ENCODE data around the gene MON1B.
A peak's percentile ranks its signal among the peaks of the same experiment; 100 is the strongest.
"Not testable (repeated sequence)": the region's sequence is repeated elsewhere in the genome, so short reads cannot be mapped to it uniquely, and the experiment has no call there.

The MON1B gene

DNA sequence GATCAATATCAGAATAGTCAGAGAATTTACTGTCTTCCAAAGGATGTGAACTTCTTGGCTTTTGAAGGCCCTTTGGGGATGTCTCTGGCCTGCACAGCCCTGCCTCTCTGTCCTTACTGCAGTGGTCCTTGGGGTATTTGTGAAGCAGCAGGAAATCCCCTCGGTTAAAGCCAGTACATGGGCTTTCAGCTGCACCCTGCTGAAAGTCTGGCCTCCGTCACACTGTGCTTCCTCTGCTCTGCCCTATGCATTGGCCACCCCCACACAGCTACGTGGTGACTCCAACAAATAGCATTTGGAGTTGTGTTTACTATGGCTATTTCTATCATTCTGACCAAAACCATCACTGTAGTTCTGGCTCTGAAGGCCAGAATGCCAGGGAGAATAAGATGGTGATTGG is 29.4 kb downstream of the MON1B start:
- no peak overlapping the region for H3K27ac ChIP-seq (ENCODE audit: low read length)
- H3K9me3 ChIP-seq (ENCODE audit: control insufficient read depth, insufficient read depth, low read length): no peaks in the 10 kb centered on the region
- H3K27me3 ChIP-seq (ENCODE audit: control insufficient read depth, insufficient read depth, low read length): no peaks in the 10 kb centered on the region
- no peaks in the 10 kb centered on the region for H3K4me1 ChIP-seq (ENCODE audit: control insufficient read depth, insufficient read depth, low read length)
- WGBS (ENCODE audit: insufficient coverage, insufficient read length): no CpG with 5 or more reads among the region's 3 CpGs
- H3K4me3 ChIP-seq (ENCODE audit: low read length): no peak overlapping the region
- DNase-seq (ENCODE audit: low read depth, low spot score): no peak
- H3K36me3 ChIP-seq (ENCODE audit: control insufficient read depth, insufficient read depth, low read length): no peaks in the 10 kb centered on the region

DNA sequence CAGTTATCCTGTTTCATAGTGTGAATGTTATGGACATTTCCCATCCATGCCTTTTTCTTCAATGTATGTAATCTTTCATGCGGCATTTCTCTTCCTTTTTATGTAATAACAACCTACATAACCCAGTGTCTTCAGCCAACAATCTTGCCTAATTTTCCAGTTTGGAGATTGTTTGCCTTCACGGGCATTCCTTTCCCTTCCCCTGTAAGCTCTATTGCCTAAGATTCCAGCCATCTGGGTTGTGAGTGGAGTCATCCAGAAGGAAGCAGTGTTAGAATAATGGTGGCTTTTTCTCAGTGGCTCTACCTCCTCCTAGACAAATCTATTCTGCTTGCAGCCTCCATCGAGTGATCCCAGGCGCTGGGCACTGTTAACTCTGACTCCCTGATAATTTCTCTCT is 30.5 kb downstream of the MON1B start:
- no CpG with 5 or more reads among the region's 4 CpGs for WGBS (ENCODE audit: insufficient coverage, insufficient read length)
- Histone ChIP-seq H3K4me1 (ENCODE audit: control insufficient read depth, insufficient read depth, low read length) (no peaks in the 10 kb centered on the region), H3K9me3 (ENCODE audit: control insufficient read depth, insufficient read depth, low read length) (no peaks in the 10 kb centered on the region), H3K27me3 (ENCODE audit: control insufficient read depth, insufficient read depth, low read length) (no peaks in the 10 kb centered on the region), H3K36me3 (ENCODE audit: control insufficient read depth, insufficient read depth, low read length) (no peaks in the 10 kb centered on the region), H3K4me3 (ENCODE audit: low read length) (no peak overlapping the region), H3K27ac (ENCODE audit: low read length) (no peak overlapping the region)
- no peak for DNase-seq (ENCODE audit: low read depth, low spot score)

DNA sequence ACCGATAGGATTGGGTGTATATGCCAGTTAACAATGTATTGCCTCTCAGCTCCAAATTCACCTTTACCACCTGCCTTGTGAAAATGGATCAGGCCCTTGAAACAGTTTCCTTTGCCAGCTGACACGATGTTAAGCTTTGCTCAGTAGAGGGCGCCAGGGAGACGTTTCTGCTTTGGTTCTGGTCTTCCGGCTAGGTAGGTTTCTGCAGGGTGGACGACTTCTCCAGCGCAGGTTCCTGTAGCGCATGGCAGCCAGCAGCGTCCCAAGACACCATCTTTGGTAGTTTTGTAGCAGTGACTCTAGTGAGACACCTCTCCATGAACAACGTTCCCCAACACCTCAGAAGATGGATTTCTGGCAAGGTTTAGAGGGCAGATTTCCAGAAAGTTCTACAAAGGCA is 32.2 kb downstream of the MON1B start:
- no peak overlapping the region for H3K27ac ChIP-seq (ENCODE audit: low read length)
- H3K9me3 ChIP-seq (ENCODE audit: control insufficient read depth, insufficient read depth, low read length): no peaks in the 10 kb centered on the region
- no peak overlapping the region for H3K4me3 ChIP-seq (ENCODE audit: low read length)
- peak; percentile 75 for DNase-seq (ENCODE audit: low read depth, low spot score)
- H3K36me3 ChIP-seq (ENCODE audit: control insufficient read depth, insufficient read depth, low read length): no peaks in the 10 kb centered on the region
- no peaks in the 10 kb centered on the region for H3K27me3 ChIP-seq (ENCODE audit: control insufficient read depth, insufficient read depth, low read length)
- no CpG with 5 or more reads among the region's 10 CpGs for WGBS (ENCODE audit: insufficient coverage, insufficient read length)
- peaks cover 1% of the 10 kb centered on the region; the same call in 1 of the 2 replicates for H3K4me1 ChIP-seq (ENCODE audit: control insufficient read depth, insufficient read depth, low read length)

DNA sequence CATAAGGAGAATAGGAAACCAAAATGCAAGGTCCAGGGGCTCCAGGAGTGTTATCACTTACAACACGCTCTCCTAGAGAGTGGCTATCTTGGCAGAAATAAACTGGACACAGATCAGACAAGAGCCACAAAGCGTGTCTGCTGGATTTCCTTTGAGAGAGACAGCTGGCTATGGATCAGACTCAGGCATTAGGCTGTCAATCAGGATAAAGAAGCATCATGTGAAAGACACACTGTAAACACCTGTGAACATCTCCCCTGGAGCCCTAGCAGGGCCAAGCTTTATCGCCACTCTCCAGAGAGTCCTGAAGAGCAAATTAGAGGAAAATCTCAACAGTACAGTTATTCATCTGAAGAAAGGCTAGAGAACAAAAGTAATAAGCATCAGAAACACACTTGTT is 34.2 kb downstream of the MON1B start:
- Histone ChIP-seq H3K27ac (ENCODE audit: low read length) (no peak overlapping the region), H3K4me1 (ENCODE audit: control insufficient read depth, insufficient read depth, low read length) (peaks cover 1% of the 10 kb centered on the region; the same call in 1 of the 2 replicates), H3K36me3 (ENCODE audit: control insufficient read depth, insufficient read depth, low read length) (no peaks in the 10 kb centered on the region), H3K9me3 (ENCODE audit: control insufficient read depth, insufficient read depth, low read length) (no peaks in the 10 kb centered on the region), H3K4me3 (ENCODE audit: low read length) (no peak overlapping the region), H3K27me3 (ENCODE audit: control insufficient read depth, insufficient read depth, low read length) (no peaks in the 10 kb centered on the region)
- no CpG with 5 or more reads among the region's 3 CpGs for WGBS (ENCODE audit: insufficient coverage, insufficient read length)
- DNase-seq (ENCODE audit: low read depth, low spot score): no peak

DNA sequence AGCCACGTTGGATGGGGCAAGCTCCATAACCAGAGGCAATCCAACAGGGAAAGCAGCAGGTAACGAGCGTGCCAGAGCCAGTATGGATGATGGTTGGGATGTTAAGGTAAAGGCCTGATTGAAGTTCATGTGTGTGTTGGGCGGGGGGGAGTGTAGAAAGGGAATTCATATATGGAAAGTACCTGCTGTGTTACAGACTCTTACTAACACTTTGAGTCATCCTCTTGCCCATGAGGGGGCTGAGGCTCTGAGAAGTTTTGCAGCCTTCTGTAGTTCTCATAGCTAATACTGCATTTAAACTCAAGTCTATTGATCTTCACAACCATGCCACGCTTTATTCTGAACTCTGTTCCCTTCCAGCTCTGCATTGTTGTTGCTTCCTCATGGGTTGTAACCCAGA is 36.8 kb downstream of the MON1B start:
- Histone ChIP-seq H3K4me3 (ENCODE audit: low read length) (no peak overlapping the region), H3K27ac (ENCODE audit: low read length) (no peak overlapping the region), H3K4me1 (ENCODE audit: control insufficient read depth, insufficient read depth, low read length) (peaks cover 1% of the 10 kb centered on the region; the same call in 1 of the 2 replicates), H3K36me3 (ENCODE audit: control insufficient read depth, insufficient read depth, low read length) (no peaks in the 10 kb centered on the region), H3K9me3 (ENCODE audit: control insufficient read depth, insufficient read depth, low read length) (no peaks in the 10 kb centered on the region), H3K27me3 (ENCODE audit: control insufficient read depth, insufficient read depth, low read length) (no peaks in the 10 kb centered on the region)
- no CpG with 5 or more reads among the region's 5 CpGs for WGBS (ENCODE audit: insufficient coverage, insufficient read length)
- no peak for DNase-seq (ENCODE audit: low read depth, low spot score)

DNA sequence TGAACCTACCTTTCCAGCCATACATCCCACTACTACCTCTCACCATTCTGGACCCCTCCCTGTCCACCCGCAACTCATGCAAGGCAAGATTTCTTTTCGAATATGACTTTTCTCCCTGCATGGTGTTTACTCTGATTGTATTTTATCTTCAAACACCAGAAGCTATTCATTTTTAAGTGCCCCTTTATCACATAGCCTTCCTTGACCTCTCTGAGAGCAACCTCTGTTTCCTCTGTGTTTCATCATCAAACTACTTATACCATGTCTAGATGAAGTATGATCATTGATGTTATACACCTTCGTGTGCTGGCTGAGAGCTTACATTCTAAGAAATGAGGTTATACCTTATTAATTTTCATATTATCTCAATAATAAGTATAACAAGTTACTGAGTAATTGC is 40.1 kb downstream of the MON1B start:
- Histone ChIP-seq H3K36me3 (ENCODE audit: control insufficient read depth, insufficient read depth, low read length) (no peaks in the 10 kb centered on the region), H3K4me3 (ENCODE audit: low read length) (no peak overlapping the region), H3K4me1 (ENCODE audit: control insufficient read depth, insufficient read depth, low read length) (peaks cover 1% of the 10 kb centered on the region; the same call in 1 of the 2 replicates), H3K27me3 (ENCODE audit: control insufficient read depth, insufficient read depth, low read length) (no peaks in the 10 kb centered on the region), H3K9me3 (ENCODE audit: control insufficient read depth, insufficient read depth, low read length) (no peaks in the 10 kb centered on the region), H3K27ac (ENCODE audit: low read length) (no peak overlapping the region)
- DNase-seq (ENCODE audit: low read depth, low spot score): no peak
- no CpG with 5 or more reads among the region's 3 CpGs for WGBS (ENCODE audit: insufficient coverage, insufficient read length)

DNA sequence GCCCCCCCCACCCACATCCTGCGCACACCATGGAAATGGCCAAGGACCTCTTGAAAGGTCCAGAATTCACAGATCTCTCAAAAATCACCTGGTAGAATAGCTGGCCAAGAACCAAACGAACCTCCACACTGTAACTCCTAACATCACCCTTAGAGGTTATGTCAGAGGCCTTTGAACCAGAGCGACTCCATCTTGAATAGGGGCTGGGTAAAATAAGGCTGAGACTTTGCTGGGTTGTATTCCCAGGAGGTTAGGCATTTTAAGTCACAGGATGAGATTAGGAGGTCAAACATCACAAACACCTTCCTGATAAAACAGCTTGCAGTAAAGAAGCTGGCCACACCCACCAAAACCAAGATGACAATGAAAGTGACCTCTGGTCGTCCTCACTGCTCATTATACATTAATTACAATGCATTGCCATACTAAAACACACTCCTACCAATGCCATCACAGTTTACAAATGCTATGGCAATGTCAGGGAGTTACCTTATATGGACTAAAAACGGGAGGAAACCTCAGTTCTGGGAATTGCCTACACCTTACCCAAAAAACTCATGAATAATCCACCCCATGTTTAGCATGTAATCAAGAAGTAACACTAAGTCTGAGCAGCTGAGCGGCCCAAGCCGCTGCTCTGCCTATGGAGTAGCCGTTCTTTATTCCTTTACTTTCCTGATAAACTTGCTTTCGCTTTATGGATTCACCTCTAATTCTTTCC is 43.0 kb downstream of the MON1B start:
- no CpG with 5 or more reads among the region's 9 CpGs for WGBS (ENCODE audit: insufficient coverage, insufficient read length)
- Histone ChIP-seq H3K9me3 (ENCODE audit: control insufficient read depth, insufficient read depth, low read length) (no peaks in the 10 kb centered on the region), H3K27ac (ENCODE audit: low read length) (no peak overlapping the region), H3K27me3 (ENCODE audit: control insufficient read depth, insufficient read depth, low read length) (no peaks in the 10 kb centered on the region), H3K36me3 (ENCODE audit: control insufficient read depth, insufficient read depth, low read length) (no peaks in the 10 kb centered on the region), H3K4me3 (ENCODE audit: low read length) (no peak overlapping the region), H3K4me1 (ENCODE audit: control insufficient read depth, insufficient read depth, low read length) (0 out of 2 replicates have a peak, but pooled peaks cover 4% of the 10 kb centered on the region)
- no peak for DNase-seq (ENCODE audit: low read depth, low spot score)

DNA sequence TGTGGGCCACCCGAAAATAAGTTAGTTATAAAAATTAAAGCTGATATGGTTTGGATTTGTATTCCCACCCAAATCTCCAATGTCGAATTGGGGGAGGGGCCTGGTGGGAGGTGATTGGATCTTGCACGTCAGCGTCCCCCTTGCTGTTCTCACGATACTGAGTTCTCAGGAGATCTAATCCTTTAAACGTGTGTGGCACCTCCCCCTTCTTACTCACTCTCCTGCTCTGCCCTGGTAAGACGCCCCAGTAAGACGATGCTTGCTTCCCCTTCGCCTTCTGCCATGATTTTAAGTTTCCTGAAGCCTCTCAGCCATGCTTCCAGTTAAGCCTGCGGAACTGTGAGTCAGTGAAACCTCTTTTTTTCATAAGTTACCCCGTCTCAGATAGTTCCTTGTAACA is 43.6 kb downstream of the MON1B start:
- H3K4me3 ChIP-seq (ENCODE audit: low read length): no peak overlapping the region
- H3K4me1 ChIP-seq (ENCODE audit: control insufficient read depth, insufficient read depth, low read length): 0 out of 2 replicates have a peak, but pooled peaks cover 4% of the 10 kb centered on the region
- H3K27me3 ChIP-seq (ENCODE audit: control insufficient read depth, insufficient read depth, low read length): no peaks in the 10 kb centered on the region
- no CpG with 5 or more reads among the region's 11 CpGs for WGBS (ENCODE audit: insufficient coverage, insufficient read length)
- H3K36me3 ChIP-seq (ENCODE audit: control insufficient read depth, insufficient read depth, low read length): no peaks in the 10 kb centered on the region
- no peak for DNase-seq (ENCODE audit: low read depth, low spot score)
- H3K9me3 ChIP-seq (ENCODE audit: control insufficient read depth, insufficient read depth, low read length): no peaks in the 10 kb centered on the region
- no peak overlapping the region for H3K27ac ChIP-seq (ENCODE audit: low read length)

DNA sequence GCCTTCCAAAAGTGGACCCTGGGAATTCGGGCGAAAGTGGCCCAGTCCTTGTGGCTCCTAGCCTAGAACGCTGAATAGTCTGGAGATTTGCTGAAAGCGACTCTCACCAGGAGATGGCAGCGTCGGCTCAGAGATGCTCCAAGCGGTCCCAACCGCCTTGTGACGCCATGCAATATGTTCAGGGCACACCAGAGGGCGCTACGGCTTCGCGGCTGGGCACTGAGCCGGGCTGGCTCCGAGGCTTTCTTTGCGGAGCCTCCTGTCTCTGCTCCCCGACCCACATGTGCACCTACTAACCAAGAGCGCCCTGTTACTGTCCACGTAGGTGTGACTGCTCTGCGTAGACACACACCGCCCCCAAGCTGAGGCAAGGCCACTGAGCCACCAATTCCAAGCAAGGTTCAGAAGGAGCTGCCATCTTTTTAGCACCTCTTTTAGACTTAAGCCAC is 45.1 kb downstream of the MON1B start:
- no peak overlapping the region for H3K27ac ChIP-seq (ENCODE audit: low read length)
- no peaks in the 10 kb centered on the region for H3K27me3 ChIP-seq (ENCODE audit: control insufficient read depth, insufficient read depth, low read length)
- no CpG with 5 or more reads among the region's 21 CpGs for WGBS (ENCODE audit: insufficient coverage, insufficient read length)
- DNase-seq (ENCODE audit: low read depth, low spot score): peak; percentile 87
- H3K9me3 ChIP-seq (ENCODE audit: control insufficient read depth, insufficient read depth, low read length): no peaks in the 10 kb centered on the region
- H3K36me3 ChIP-seq (ENCODE audit: control insufficient read depth, insufficient read depth, low read length): no peaks in the 10 kb centered on the region
- no peak overlapping the region for H3K4me3 ChIP-seq (ENCODE audit: low read length)
- H3K4me1 ChIP-seq (ENCODE audit: control insufficient read depth, insufficient read depth, low read length): 0 out of 2 replicates have a peak, but pooled peaks cover 4% of the 10 kb centered on the region

DNA sequence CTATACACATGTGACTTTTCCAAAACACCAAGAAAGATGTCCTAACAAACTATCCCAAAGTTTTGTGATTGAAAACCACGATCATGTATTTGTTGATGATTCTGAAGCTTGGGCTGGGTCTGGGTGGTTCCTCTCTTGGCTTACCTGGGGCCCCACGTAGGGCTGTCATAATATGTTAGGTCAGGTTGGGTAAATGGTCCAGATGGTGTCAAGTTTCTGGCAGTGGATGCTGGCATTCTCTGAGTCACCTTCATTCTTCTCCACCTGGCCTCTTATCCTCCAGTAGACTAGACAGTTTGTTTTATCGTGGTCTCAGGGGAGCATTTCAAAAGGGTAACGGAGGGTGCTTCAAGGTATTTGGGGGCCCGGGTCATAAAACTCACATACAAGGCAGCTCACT is 47.6 kb downstream of the MON1B start:
- no CpG with 5 or more reads among the region's 5 CpGs for WGBS (ENCODE audit: insufficient coverage, insufficient read length)
- Histone ChIP-seq H3K4me3 (ENCODE audit: low read length) (no peak overlapping the region), H3K36me3 (ENCODE audit: control insufficient read depth, insufficient read depth, low read length) (no peaks in the 10 kb centered on the region), H3K27ac (ENCODE audit: low read length) (no peak overlapping the region), H3K27me3 (ENCODE audit: control insufficient read depth, insufficient read depth, low read length) (no peaks in the 10 kb centered on the region), H3K9me3 (ENCODE audit: control insufficient read depth, insufficient read depth, low read length) (no peaks in the 10 kb centered on the region), H3K4me1 (ENCODE audit: control insufficient read depth, insufficient read depth, low read length) (0 out of 2 replicates have a peak, but pooled peaks cover 4% of the 10 kb centered on the region)
- DNase-seq (ENCODE audit: low read depth, low spot score): no peak

DNA sequence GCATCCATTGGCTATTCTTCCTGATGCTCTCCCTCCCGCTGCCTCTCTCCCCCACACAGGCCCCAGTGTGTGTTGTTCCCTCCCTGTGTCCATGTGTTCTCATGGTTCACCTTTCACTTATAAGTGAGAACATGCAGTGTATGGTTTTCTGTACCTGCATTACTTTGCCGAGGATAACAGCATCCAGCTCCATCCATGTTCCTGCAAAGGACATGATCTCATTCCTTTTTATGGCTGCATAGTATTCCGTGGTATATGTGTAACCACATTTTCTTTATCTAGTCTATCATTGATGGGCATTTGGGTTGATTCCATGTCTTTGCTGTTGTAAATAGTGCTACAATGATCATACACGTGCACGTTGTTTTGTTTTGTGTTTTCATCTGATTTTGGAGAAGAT is 51.5 kb downstream of the MON1B start:
- DNase-seq (ENCODE audit: low read depth, low spot score); H3K36me3 ChIP-seq (ENCODE audit: control insufficient read depth, insufficient read depth, low read length); H3K4me1 ChIP-seq (ENCODE audit: control insufficient read depth, insufficient read depth, low read length); H3K9me3 ChIP-seq (ENCODE audit: control insufficient read depth, insufficient read depth, low read length); H3K27me3 ChIP-seq (ENCODE audit: control insufficient read depth, insufficient read depth, low read length); H3K4me3 ChIP-seq (ENCODE audit: low read length); H3K27ac ChIP-seq (ENCODE audit: low read length): not testable (repeated sequence)
- WGBS (ENCODE audit: insufficient coverage, insufficient read length): no CpG with 5 or more reads among the region's 5 CpGs
